HEK293 (cell line): ENCODE data around the gene MAML2.

Experiments
- ZBTB21 ChIP-seq: fragments of 450-650 bp; formaldehyde crosslinking; IDR thresholded peaks from 2 replicates; pipeline ENCODE4 v1.5.1; 2017; ENCODE audit warnings: missing biosample characterization, missing genetic modification characterization
- ZNF274 ChIP-seq, 2 experiments: fragments of 200-500 bp in 1 of 2; fragments of 450-650 bp in 1 of 2; sonication (Bioruptor generic) in 1 of 2; formaldehyde crosslinking in 1 of 2; IDR thresholded peaks; 2 replicates each; pipeline versions ENCODE4 v1.5.1 to v1.6.1; 2014 to 2016; ENCODE audit warnings: borderline replicate concordance in 1 of 2, inconsistent platforms in 1 of 2, low read length in 1 of 2, missing biosample characterization in 1 of 2, missing genetic modification characterization in 1 of 2
- ZNF660 ChIP-seq: fragments of 450-650 bp; IDR thresholded peaks from 2 replicates; pipeline ENCODE4 v1.5.1; 2018; ENCODE audit warnings: missing biosample characterization, mild to moderate bottlenecking, missing genetic modification characterization
- TF ChIP-seq, protein P1 (sequence below): fragments of 450-650 bp; formaldehyde crosslinking; IDR thresholded peaks from 2 replicates; pipeline ENCODE4 v1.5.1; 2016; ENCODE audit warnings: missing biosample characterization, missing genetic modification characterization

DNA sequence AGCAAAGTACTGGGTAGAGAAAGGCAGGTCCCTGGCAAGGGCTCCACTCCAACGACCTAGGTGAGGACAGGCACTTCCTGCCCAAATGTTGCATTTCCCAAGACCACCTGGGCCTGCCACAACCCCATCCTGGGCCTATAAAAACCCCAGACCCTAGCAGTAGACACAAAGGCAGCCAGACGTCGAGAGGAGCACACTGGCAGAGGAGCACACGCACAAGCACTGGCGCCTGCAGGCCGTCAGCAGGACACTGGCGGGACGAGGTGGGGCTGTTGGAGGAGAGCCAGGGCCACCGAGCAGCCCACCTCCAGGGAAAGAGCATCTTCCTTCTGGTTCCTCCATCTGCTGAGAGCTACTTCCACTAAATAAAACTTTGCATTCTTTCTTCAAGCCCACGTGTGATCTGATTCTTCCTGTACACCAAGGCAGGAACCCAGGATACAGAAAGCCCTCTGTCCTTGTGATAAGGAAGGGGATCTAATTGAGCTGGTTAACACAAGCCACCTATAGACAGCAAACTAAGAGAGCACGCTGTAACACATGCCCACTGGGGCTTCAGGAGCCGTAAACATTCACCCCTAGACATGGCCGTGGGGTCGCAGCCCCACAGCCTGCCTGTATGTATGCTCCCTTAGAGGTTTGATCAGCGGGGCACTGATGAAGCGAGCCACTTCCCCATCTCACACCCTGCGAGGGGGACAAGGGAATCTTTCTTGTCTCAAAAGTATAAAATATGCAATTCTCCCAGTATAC lies 329.4 kb downstream of the MAML2 start:
- TF ChIP-seq, protein P1, sequence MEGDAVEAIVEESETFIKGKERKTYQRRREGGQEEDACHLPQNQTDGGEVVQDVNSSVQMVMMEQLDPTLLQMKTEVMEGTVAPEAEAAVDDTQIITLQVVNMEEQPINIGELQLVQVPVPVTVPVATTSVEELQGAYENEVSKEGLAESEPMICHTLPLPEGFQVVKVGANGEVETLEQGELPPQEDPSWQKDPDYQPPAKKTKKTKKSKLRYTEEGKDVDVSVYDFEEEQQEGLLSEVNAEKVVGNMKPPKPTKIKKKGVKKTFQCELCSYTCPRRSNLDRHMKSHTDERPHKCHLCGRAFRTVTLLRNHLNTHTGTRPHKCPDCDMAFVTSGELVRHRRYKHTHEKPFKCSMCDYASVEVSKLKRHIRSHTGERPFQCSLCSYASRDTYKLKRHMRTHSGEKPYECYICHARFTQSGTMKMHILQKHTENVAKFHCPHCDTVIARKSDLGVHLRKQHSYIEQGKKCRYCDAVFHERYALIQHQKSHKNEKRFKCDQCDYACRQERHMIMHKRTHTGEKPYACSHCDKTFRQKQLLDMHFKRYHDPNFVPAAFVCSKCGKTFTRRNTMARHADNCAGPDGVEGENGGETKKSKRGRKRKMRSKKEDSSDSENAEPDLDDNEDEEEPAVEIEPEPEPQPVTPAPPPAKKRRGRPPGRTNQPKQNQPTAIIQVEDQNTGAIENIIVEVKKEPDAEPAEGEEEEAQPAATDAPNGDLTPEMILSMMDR: no peak
- TF ChIP-seq ZNF660 (tag by site-specific recombination): no peak
- no peak for TF ChIP-seq ZBTB21 (tag by site-specific recombination)
- TF ChIP-seq ZNF274 (IDR thresholded peaks at IDR 0.05; ENCODE audit: low read length): no peak
- TF ChIP-seq ZNF274 (tag by site-specific recombination; IDR thresholded peaks at IDR 0.05; ENCODE audit: borderline replicate concordance): no peak
